ENCODE data around the gene VAV1. TPM values are rescaled to one million over a fixed set of nuclear protein-coding genes. Genes with fewer than 3 reads are reported as not detected.

VAV1 gene
- total RNA-seq, 1 experiment from 2014 or later, result not detected

- peak in 1 of 2 experiments; percentile 21 for DNase-seq (ENCODE audit: low read depth in 1 of 2, low spot score in 2 of 2)
- H3K27ac ChIP-seq, result no peak overlapping the region
Measured at GRCh38 chr19:6811906-6812305, 39.4 kb downstream of the VAV1 start.

GRCh38 chr19:6812612-6813011 is 40.1 kb downstream of the VAV1 start:
- DNase-seq (ENCODE audit: low read depth in 1 of 2, low spot score in 2 of 2), result no peak
- Histone ChIP-seq H3K4me1 (replicated peaks) (no peaks in the 10 kb centered on the region), H3K36me3 (no peaks in the 10 kb centered on the region), H3K4me3 (no peak overlapping the region), H3K27me3 (replicated peaks) (no peaks in the 10 kb centered on the region), H3K27ac (no peak overlapping the region), H3K9me3 (replicated peaks) (no peaks in the 10 kb centered on the region; the same call in 1 of the 2 replicates)

More at GRCh38 chr19:6811906-6812305, 39.4 kb downstream of the VAV1 start:
- no peaks in the 10 kb centered on the region for H3K4me1 ChIP-seq (replicated peaks)
- no peaks in the 10 kb centered on the region for H3K27me3 ChIP-seq (replicated peaks)
- no peaks in the 10 kb centered on the region for H3K36me3 ChIP-seq
- H3K9me3 ChIP-seq (replicated peaks), result no peaks in the 10 kb centered on the region; the same call in 1 of the 2 replicates
- no peak overlapping the region for H3K4me3 ChIP-seq

GRCh38 chr19:6813659-6814058 is 41.2 kb downstream of the VAV1 start:
- Histone ChIP-seq H3K4me1 (replicated peaks) (no peaks in the 10 kb centered on the region), H3K27me3 (replicated peaks) (no peaks in the 10 kb centered on the region), H3K36me3 (no peaks in the 10 kb centered on the region), H3K27ac (no peak overlapping the region), H3K9me3 (replicated peaks) (no peaks in the 10 kb centered on the region; the same call in 1 of the 2 replicates), H3K4me3 (no peak overlapping the region)
- DNase-seq (ENCODE audit: low read depth in 1 of 2, low spot score in 2 of 2), result no peak

GRCh38 chr19:6817179-6817578 is 44.7 kb downstream of the VAV1 start:
- Histone ChIP-seq H3K27me3 (replicated peaks) (no peaks in the 10 kb centered on the region), H3K4me1 (replicated peaks) (no peaks in the 10 kb centered on the region), H3K27ac (no peak overlapping the region), H3K36me3 (no peaks in the 10 kb centered on the region), H3K4me3 (no peak overlapping the region), H3K9me3 (replicated peaks) (peaks cover 4% of the 10 kb centered on the region)
- DNase-seq (ENCODE audit: low read depth in 1 of 2, low spot score in 2 of 2), result no peak

- Histone ChIP-seq H3K27me3 (replicated peaks) (no peaks in the 10 kb centered on the region), H3K9me3 (replicated peaks) (peaks cover 4% of the 10 kb centered on the region), H3K4me1 (replicated peaks) (no peaks in the 10 kb centered on the region), H3K4me3 (no peak overlapping the region), H3K36me3 (no peaks in the 10 kb centered on the region), H3K27ac (no peak overlapping the region)
- DNase-seq (ENCODE audit: low read depth in 1 of 2, low spot score in 2 of 2), result no peak
Measured at GRCh38 chr19:6818246-6818645, 45.7 kb downstream of the VAV1 start.

- no peak overlapping the region for H3K27ac ChIP-seq
- H3K36me3 ChIP-seq, result no peaks in the 10 kb centered on the region
- H3K4me1 ChIP-seq (replicated peaks), result no peaks in the 10 kb centered on the region
- DNase-seq (ENCODE audit: low read depth in 1 of 2, low spot score in 2 of 2), result no peak
- no peak overlapping the region for H3K4me3 ChIP-seq
- no peaks in the 10 kb centered on the region for H3K27me3 ChIP-seq (replicated peaks)
- peaks cover 4% of the 10 kb centered on the region for H3K9me3 ChIP-seq (replicated peaks)
Measured at GRCh38 chr19:6819323-6819722, 46.8 kb downstream of the VAV1 start.

- no peaks in the 10 kb centered on the region for H3K4me1 ChIP-seq (replicated peaks)
- H3K27ac ChIP-seq, result no peak overlapping the region
- DNase-seq (ENCODE audit: low read depth in 1 of 2, low spot score in 2 of 2), result no peak
- H3K9me3 ChIP-seq (replicated peaks), result peaks cover 4% of the 10 kb centered on the region
- no peaks in the 10 kb centered on the region for H3K36me3 ChIP-seq
- H3K4me3 ChIP-seq, result no peak overlapping the region
- no peaks in the 10 kb centered on the region for H3K27me3 ChIP-seq (replicated peaks)
Measured at GRCh38 chr19:6820237-6820636, 47.7 kb downstream of the VAV1 start.

GRCh38 chr19:6821639-6822310 is 49.3 kb downstream of the VAV1 start:
- peaks cover 4% of the 10 kb centered on the region; the same call in 1 of the 2 replicates for H3K9me3 ChIP-seq (replicated peaks)
- no peaks in the 10 kb centered on the region for H3K4me1 ChIP-seq (replicated peaks)
- no peaks in the 10 kb centered on the region for H3K36me3 ChIP-seq
- DNase-seq (ENCODE audit: low read depth in 1 of 2, low spot score in 2 of 2), result no peak
- no peaks in the 10 kb centered on the region for H3K27me3 ChIP-seq (replicated peaks)
- H3K4me3 ChIP-seq, result no peak overlapping the region
- H3K27ac ChIP-seq, result no peak overlapping the region

- no peaks in the 10 kb centered on the region for H3K4me1 ChIP-seq (replicated peaks)
- H3K36me3 ChIP-seq, result no peaks in the 10 kb centered on the region
- no peaks in the 10 kb centered on the region for H3K27me3 ChIP-seq (replicated peaks)
- no peak overlapping the region for H3K4me3 ChIP-seq
- H3K27ac ChIP-seq, result no peak overlapping the region
- peaks cover 4% of the 10 kb centered on the region; the same call in 1 of the 2 replicates for H3K9me3 ChIP-seq (replicated peaks)
- DNase-seq (ENCODE audit: low read depth in 1 of 2, low spot score in 2 of 2), result no peak
Measured at GRCh38 chr19:6822311-6822670, 49.8 kb downstream of the VAV1 start.

GRCh38 chr19:6825076-6825774 is 52.7 kb downstream of the VAV1 start:
- H3K27ac ChIP-seq, result no peak overlapping the region
- no peak overlapping the region for H3K4me3 ChIP-seq
- no peaks in the 10 kb centered on the region for H3K27me3 ChIP-seq (replicated peaks)
- no peaks in the 10 kb centered on the region for H3K4me1 ChIP-seq (replicated peaks)
- no peak for DNase-seq (ENCODE audit: low read depth in 1 of 2, low spot score in 2 of 2)
- no peaks in the 10 kb centered on the region; the same call in 1 of the 2 replicates for H3K9me3 ChIP-seq (replicated peaks)
- no peaks in the 10 kb centered on the region for H3K36me3 ChIP-seq

- Histone ChIP-seq H3K4me3 (no peak overlapping the region), H3K27me3 (replicated peaks) (no peaks in the 10 kb centered on the region), H3K9me3 (replicated peaks) (no peaks in the 10 kb centered on the region)
Measured at GRCh38 chr19:6826281-6826920, 53.9 kb downstream of the VAV1 start.

GRCh38 chr19:6828306-6828697 is 55.8 kb downstream of the VAV1 start:
- Histone ChIP-seq H3K4me3 (no peak overlapping the region), H3K9me3 (replicated peaks) (no peaks in the 10 kb centered on the region), H3K27me3 (replicated peaks) (no peaks in the 10 kb centered on the region), H3K36me3 (no peaks in the 10 kb centered on the region), H3K27ac (no peak overlapping the region), H3K4me1 (replicated peaks) (no peaks in the 10 kb centered on the region)
- DNase-seq (ENCODE audit: low read depth in 1 of 2, low spot score in 2 of 2), result no peak

More at GRCh38 chr19:6826281-6826920, 53.9 kb downstream of the VAV1 start:
- DNase-seq (ENCODE audit: low read depth in 1 of 2, low spot score in 2 of 2), result no peak
- no peak overlapping the region for H3K27ac ChIP-seq
- H3K36me3 ChIP-seq, result no peaks in the 10 kb centered on the region
- no peaks in the 10 kb centered on the region for H3K4me1 ChIP-seq (replicated peaks)

- H3K4me3 ChIP-seq, result no peak overlapping the region
- no peaks in the 10 kb centered on the region for H3K9me3 ChIP-seq (replicated peaks)
- no peak overlapping the region for H3K27ac ChIP-seq
- no peaks in the 10 kb centered on the region for H3K36me3 ChIP-seq
- H3K27me3 ChIP-seq (replicated peaks), result no peaks in the 10 kb centered on the region
- H3K4me1 ChIP-seq (replicated peaks), result no peaks in the 10 kb centered on the region
- no peak for DNase-seq (ENCODE audit: low read depth in 1 of 2, low spot score in 2 of 2)
Measured at GRCh38 chr19:6828698-6829633, 56.5 kb downstream of the VAV1 start.
